IPS-18c (cell line): ENCODE data around the gene GPN2.

Source experiments
- H3K4me3 ChIP-seq: 2 replicates; pipeline ENCODE4 v1.7.0; 2013; ENCODE audit warnings: low read depth, mild to moderate bottlenecking, low read length, moderate library complexity; ENCODE audit not compliant: insufficient read depth
- H3K9me3 ChIP-seq: one replicate; pipeline ENCODE4 v1.6.1; 2013; ENCODE audit warnings: mild to moderate bottlenecking, low read length, moderate library complexity; ENCODE audit not compliant: control insufficient read depth, insufficient read depth

GPN2 gene

DNA sequence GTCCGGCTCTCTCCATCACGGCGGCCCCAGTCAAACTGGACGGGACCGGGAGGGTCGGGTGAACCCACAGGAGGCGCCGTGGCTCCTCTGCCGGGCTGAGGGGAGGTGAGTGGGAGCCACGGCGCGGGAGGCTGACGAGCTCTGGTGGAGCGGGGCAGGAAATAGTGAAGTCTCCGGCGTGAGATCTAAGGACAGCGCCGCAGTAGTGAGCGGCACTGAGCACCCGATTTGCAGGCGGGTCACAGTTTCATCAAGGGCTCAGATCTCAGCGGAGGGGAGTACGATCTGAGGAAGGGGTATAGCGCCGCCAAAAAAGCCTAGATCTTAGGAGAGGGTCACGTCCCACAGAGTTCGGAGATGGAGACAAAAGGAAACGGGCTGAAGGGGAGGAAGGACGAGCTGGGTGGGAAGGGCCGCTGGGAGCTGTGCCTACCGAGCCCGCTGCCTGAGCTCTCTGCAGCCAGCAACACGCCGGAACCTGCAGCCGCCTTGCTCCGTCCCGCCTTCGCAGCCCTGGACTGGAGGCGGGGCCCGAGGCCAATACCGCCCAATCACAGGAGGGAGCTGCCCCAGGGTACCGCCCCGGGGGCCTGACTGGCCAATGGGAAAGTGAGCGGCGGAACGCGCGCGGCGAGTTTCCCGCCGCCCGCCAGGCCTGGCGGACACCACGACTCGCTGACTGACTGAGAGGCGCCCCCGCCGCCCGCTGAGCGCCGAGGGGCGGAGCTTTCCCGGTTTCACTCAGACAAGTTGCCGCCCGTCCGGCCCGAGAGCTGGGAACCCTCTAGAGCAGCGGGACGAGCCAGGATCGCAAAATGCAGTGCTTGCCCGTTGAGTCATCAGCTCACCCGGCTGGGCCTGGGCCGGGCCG is 25.2 kb downstream of the GPN2 start:
- H3K9me3 ChIP-seq: no peaks in the 10 kb centered on the region
- peak overlapping the region; percentile 74 for H3K4me3 ChIP-seq

DNA sequence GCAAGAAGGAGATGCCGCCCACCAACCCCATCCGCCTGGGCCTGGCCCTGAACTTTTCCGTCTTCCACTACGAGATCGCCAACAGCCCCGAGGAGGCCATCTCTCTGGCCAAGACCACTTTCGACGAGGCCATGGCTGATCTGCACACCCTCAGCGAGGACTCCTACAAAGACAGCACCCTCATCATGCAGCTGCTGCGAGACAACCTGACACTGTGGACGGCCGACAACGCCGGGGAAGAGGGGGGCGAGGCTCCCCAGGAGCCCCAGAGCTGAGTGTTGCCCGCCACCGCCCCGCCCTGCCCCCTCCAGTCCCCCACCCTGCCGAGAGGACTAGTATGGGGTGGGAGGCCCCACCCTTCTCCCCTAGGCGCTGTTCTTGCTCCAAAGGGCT is 26.4 kb downstream of the GPN2 start:
- Histone ChIP-seq H3K4me3 (peak overlapping the region; percentile 74; the same call in 1 of the 2 replicates), H3K9me3 (no peaks in the 10 kb centered on the region)

DNA sequence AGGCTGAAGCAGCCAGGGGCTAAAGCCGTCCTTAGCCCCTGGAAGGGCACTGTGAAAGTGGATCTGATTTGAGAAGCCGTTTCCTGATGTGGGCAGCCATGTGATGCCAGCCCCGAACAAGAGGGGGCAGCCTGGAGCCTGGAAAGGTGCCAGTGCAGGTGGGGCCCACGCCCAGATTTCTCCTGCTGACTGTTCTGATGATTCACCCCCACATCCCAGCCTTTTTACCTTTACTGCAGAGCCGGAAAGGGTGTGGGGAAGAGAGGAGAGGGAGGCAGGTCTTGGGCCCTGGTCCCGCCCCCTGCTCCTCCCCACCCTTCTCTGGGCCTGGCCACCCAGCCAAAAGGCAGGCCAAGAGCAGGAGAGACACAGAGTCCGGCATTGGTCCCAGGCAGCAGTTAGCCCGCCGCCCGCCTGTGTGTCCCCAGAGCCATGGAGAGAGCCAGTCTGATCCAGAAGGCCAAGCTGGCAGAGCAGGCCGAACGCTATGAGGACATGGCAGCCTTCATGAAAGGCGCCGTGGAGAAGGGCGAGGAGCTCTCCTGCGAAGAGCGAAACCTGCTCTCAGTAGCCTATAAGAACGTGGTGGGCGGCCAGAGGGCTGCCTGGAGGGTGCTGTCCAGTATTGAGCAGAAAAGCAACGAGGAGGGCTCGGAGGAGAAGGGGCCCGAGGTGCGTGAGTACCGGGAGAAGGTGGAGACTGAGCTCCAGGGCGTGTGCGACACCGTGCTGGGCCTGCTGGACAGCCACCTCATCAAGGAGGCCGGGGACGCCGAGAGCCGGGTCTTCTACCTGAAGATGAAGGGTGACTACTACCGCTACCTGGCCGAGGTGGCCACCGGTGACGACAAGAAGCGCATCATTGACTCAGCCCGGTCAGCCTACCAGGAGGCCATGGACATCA is 27.1 kb downstream of the GPN2 start, which contains the start of gene SFN:
SFN (plus strand) TSS at position 369 of the 904 bp plus-strand sequence; CDS start at position 433, 64 bp downstream.
- Histone ChIP-seq H3K4me3 (peak within 1 kb of the TSS; percentile 74), H3K9me3 (no peaks in the 10 kb centered on the region)

DNA sequence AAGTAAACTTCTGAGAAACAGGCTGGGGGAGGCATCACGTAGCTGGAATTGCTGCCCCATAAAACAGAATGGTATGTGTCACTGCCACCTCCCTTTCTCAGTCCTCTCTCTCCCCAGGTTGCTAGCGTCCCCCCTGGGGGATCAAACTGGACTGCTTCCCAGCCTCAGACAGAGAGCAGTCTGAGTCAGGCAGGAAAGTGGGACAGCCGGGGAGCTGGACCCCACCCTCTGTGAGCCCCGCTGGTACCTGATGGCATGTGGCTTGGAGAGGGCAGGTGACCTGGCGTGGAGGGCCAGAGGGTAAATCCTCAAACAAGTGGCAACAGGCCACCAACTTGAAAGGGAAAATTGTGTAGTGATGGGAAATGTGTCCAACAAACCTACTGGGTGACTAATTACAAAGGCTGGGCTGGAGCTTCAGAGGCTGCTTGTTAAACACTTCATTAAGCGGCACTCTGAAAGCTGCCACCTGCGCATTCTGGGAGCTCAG is 28.1 kb downstream of the GPN2 start:
- Histone ChIP-seq H3K9me3 (no peaks in the 10 kb centered on the region), H3K4me3 (no peak overlapping the region)

DNA sequence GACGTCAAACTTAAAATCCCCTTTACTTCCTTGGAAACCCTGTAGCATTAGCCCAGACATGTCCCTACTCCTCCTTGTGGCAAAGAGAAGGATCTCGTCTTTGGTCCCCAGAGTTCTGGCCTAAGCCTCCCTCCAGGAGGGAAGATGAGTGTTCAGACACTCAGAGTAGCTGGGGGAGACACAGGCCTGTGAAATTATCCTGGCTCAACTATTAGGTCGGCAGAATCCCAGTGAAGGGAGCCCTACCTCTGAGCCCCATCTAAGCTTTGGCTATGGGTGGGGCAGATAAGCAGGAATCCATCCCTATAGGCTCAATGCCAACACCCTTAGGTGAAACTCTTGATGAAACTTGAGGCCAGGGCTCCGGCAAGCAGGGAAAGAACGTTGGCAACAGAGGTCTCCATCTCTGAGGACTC is 28.8 kb downstream of the GPN2 start:
- Histone ChIP-seq H3K4me3 (no peak overlapping the region), H3K9me3 (no peaks in the 10 kb centered on the region)

DNA sequence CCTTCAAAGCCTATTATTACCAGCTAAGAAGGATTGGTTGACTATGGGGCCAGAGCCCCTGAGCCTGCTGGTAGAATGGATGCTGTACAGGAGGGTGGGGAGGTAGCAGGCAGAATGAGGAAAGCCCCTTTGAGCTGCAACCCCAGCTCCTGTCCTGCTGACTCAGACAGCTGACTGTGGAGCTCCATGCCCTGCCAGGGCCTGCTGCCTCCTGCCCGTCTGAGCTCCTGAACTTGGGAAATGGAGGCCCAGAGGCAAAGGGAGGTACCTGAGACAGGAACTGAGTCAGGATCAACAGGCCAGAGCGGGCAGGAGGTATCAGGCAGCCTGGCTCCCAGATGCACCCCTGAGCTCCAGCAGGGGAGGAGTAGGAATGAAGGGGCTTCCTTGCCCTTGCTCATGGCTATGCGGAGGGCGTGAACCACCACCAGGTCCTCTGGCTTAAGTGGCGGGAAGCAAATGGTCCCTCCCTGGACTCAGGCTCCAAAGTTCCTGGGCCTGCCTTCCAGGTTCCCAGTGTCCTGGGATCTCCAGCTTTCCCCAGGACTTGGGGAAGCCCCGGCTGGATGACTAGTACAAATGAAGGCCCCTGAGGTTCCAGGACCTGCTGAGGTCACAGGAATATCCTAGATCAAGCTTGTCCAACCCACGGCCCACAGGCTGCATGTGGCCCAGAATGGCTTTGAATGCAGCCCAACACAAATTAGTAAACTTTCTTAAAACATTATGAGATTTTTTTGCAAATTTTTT is 31.0 kb downstream of the GPN2 start:
- no peak overlapping the region for H3K4me3 ChIP-seq
- no peaks in the 10 kb centered on the region for H3K9me3 ChIP-seq

DNA sequence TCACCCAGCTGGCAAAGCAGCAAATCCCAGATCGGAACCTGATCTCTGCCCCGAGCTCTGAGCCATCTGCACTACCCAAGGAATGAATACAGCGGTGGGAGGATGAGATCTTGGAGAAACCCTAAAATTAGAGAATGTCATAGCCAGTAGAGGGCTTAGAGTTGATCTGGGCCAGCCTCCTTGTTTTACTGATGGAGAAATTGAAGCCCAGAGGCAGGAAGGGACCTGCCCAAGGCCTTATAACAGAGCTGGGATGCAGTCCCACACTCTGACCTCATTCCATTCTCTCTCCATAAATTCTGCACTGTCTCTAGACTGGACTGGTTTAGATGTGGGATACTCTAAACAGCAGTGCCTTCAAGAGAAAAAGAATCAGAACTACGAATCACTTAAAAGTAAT is 31.9 kb downstream of the GPN2 start:
- no peaks in the 10 kb centered on the region for H3K9me3 ChIP-seq
- no peak overlapping the region for H3K4me3 ChIP-seq

DNA sequence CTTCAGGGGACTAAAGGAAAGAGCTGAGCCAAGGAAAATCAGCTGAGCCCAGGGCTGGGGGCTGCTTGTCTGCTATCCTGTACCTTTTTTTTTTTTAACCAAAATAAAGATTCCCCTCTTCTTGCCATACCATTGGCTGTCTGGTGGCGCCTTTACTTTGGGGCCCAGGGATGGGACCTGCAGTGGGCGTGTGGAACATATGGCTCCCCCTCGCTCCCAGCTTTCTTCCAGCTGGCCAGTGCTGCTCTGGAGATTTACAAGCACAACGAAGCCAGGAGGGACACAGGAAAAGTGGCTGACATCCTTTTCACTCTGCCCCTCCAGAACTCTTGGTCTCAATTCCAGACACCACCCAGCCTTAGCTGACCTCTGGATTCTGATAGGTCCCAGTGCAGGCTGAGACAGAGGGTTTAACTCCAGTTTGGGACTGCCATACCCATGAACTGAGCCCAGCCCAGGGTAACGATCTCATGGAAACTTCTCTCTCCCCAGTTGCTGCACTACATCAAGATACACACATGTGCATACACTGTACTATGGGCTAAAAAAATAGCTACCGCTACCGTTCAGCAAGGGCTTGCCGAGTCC is 32.5 kb downstream of the GPN2 start:
- H3K9me3 ChIP-seq: no peaks in the 10 kb centered on the region
- H3K4me3 ChIP-seq: no peak overlapping the region

DNA sequence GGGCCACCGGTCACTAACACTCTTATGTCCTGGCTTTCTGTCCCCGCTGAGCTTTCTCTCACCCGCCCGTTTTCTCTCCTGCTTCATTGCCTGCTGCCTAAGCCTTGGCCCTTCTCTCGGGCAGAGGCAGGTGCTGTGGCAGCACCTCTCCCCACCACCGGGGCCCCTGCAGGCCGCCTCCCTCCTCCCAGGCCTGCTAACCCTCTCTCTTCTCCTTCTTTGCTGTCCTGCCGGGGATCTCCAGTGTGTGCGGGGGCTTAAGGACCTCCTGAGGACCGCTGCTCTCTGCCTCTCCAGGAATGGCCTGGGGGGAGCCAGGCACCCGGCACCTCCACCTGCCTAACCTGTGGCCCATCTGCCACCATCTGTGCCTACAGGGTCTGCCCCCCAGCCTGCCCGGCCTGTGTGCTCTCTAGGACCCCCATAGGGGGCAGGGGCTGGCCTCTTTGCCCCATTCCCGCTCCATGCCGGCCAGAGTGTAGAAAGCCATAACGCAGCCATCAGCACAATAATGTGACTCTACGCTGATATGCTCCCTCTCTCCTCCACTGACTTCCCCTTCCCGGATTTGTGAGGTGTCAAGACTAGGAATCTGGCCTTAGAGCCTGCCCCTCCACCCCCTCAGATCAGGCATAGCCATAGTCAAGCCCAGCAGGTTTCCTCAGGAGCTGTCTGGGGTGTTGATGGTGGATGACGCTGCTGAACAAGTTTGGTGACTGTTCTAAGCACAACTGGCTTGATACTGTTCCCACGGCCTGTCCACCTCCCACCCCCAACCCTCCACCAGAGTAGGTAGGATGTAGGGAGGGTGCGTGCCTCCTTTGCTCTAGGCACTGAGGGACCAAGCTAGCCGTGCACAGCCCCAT is 33.2 kb downstream of the GPN2 start:
- Histone ChIP-seq H3K4me3 (no peak overlapping the region), H3K9me3 (no peaks in the 10 kb centered on the region)

DNA sequence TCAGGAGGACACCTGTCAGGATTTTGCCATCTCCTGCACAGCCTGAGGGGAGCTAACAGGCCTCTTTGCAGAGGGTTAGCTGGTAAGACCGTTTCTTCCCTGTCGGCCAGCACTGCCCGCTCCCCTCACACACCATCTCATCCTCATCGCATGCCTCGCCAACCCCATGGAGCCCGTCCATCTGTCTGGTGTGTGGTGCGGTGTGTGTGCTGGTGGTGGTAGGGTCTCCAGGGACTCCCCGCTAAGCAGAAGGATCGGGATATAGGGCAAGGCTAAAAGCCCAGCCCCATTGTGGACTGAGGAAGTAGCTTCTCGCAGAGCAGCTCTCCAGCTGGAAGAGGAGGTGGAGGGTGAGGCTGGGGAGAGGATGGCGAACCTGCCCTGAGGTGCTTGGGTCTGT is 33.9 kb downstream of the GPN2 start:
- Histone ChIP-seq H3K9me3 (no peaks in the 10 kb centered on the region), H3K4me3 (no peak overlapping the region)

DNA sequence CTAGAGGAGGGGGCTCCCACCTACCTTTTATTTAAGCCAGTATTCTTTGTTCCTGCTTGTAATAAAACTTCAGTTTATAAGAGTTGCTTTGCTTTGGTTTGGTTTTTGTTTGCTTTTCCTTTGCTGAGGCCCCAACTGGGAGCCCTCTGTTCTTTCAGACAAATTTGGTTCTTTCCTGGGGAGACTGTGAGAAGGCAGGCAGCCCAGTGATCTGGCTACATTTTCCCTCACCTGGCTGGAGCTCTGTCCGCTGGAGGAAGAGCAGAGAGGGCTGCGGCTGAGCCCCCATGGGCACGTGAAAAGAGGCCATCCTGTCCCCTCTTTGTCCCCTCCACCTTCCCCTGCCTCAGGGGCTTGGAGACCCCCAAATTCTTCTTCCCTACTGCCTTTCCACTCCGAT is 34.4 kb downstream of the GPN2 start:
- H3K4me3 ChIP-seq: no peak overlapping the region

DNA sequence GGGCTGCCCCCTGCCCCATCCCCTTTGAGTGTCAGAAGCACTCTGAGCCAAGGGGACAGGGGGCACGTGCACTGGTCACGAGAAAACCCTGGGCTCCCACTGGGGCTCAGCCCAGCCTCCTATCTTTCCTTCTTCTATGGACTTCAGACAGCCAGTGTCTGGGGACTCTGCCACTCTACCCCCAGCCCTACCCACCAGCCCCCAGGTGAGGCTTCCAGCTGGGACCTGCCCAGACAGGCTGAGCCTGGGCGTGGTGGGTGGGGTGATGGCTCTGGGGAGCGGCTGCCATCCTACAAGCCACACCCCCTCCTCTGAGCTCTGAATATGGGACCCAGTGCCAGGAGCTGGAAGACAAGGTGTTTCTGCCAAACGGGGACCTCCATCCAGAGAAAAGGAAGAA is 35.2 kb downstream of the GPN2 start:
- Histone ChIP-seq H3K9me3 (no peaks in the 10 kb centered on the region), H3K4me3 (no peak overlapping the region)

More for the DNA sequence above, 34.4 kb downstream of the GPN2 start:
- no peaks in the 10 kb centered on the region for H3K9me3 ChIP-seq

DNA sequence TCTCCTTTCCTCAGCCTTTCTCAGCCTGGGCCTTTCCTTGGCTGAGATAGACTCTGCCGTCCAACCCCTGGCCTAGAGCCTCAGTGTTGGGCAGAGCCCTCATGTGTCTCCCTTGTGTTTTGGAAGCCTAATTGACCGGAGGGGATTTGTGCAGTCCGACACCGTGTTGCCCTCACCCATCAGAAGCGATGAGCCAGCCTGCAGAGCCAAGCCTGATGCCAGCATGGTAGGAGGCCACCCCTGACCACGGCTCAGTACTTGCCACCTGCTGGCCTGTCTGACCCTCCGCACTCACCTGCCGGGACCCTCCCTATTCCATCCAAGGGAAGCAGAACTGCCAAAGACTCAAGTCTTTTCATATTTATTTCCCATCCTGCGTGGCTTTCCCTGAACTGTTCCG is 36.5 kb downstream of the GPN2 start:
- no peaks in the 10 kb centered on the region for H3K9me3 ChIP-seq
- H3K4me3 ChIP-seq: no peak overlapping the region

DNA sequence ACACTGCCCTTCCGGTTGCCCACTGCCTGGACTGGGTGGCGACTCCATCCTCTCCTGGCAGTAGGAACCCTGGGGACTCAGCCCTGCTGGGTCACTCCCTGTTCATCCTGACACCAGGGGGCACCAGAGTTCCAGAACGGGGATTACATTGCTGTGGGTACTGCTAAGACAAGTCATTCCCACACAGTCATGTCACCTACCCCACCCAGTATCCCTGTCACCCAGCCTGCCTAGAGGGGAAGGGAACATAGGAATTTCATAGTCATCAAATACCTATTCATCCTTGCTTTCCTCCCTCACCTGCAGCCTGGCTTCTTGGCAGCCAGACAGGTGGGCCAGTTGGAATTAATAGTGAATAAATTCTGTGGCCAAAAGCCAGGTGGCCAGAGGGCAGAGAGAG is 36.9 kb downstream of the GPN2 start:
- H3K4me3 ChIP-seq: no peak overlapping the region
- H3K9me3 ChIP-seq: no peaks in the 10 kb centered on the region

DNA sequence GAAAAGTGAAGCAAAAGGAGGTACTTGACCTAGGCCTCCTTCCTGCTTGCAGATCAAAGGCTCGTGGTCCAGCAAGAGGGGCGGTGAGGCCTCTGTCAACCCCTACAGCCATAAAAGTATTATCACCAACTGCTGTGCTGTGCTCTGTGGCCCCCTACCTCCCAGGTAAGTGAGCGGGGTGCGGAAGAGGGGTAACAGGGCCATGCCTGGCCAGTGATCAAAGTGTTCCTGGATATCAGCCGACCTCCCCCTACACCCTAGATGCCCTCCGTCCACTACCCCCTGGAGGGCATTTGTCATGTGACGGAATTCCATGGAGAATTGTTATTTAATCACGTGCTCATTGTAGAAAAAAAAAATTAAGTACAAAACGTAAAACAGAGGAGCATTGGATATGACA is 37.4 kb downstream of the GPN2 start:
- no peak overlapping the region for H3K4me3 ChIP-seq
- no peaks in the 10 kb centered on the region for H3K9me3 ChIP-seq

DNA sequence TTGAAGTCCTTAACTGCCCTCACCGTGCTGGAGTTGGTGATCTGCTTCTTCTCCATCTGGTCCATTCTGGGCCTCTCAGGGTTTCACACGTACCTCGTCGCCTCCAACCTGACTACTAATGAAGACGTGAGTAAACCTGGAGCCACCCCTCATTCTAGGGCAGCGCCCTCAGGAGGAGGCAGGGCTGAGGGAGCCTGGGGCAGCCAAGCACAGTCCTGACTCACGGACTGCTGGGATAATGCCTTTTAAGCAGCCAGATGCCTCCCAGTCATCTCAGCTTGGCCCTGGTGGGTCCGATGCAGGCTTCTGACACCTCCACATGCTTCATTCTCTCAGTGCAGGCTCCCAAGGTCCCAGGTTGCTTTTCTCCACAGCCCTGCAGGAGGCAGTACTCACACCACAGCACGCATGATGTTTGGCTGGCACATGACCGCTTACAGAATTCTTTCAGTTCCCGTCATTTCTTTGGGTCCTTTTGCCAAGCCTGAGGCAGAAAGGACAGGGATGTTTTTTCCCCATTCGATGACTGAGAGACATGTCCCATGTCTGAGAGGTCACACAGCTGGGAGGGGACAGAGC is 38.9 kb downstream of the GPN2 start:
- Histone ChIP-seq H3K9me3 (no peaks in the 10 kb centered on the region), H3K4me3 (no peak overlapping the region)
